Activated CD8-positive, alpha-beta T cell treated with anti-CD3 and anti-CD28 coated beads for 36 hours (primary cell): ENCODE data around the gene TWF2. TPM values are rescaled to one million over a fixed set of nuclear protein-coding genes. Genes with fewer than 3 reads are reported as not detected.

Experiments
- ATAC-seq: fragments of 200-7000 bp; cut with Tn5 transposase; one replicate; pipeline ENCODE4 v1.10.0; 2021; ENCODE audit warnings: mild to moderate bottlenecking, moderate library complexity
- CTCF ChIA-PET: fragments of 350-600 bp; sonication (Branson Sonifier 250); formaldehyde crosslinking; loops from one replicate; lab custom pipeline; 2021; ENCODE audit warnings: antibody characterized with exemption; lab: Charles Lee
- POLR2A ChIA-PET: fragments of 350-600 bp; sonication (Branson Sonifier 250); formaldehyde crosslinking; loops from one replicate; lab custom pipeline; 2021; ENCODE audit warnings: antibody characterized with exemption; lab: Charles Lee
- DNase-seq: peaks from one replicate; pipeline ENCODE4 v3.0.0-alpha.2; 2020
- H3K27ac Mint-ChIP-seq: one replicate; pipeline ENCODE4 v1.8.0; 2021; ENCODE audit warnings: mild to moderate bottlenecking, mixed read lengths
- H3K27me3 Mint-ChIP-seq: one replicate; pipeline ENCODE4 v1.8.0; 2021; ENCODE audit warnings: mixed read lengths
- H3K36me3 Mint-ChIP-seq: one replicate; pipeline ENCODE4 v1.8.0; 2021; ENCODE audit warnings: low read depth, mixed read lengths
- H3K4me1 Mint-ChIP-seq: one replicate; pipeline ENCODE4 v1.8.0; 2021; ENCODE audit warnings: low read depth, mixed read lengths
- H3K4me3 Mint-ChIP-seq: one replicate; pipeline ENCODE4 v1.8.0; 2021; ENCODE audit warnings: mild to moderate bottlenecking, moderate library complexity, mixed read lengths
- H3K9me3 Mint-ChIP-seq: one replicate; pipeline ENCODE4 v1.8.0; 2021; ENCODE audit warnings: mixed read lengths
- CTCF ChIP-seq: fragments of 200-600 bp; IDR thresholded peaks from one replicate; pipeline ENCODE4 v1.8.0; 2022; ENCODE audit warnings: antibody characterized with exemption, mild to moderate bottlenecking
- intact Hi-C: fragments of 100-400 bp; cut with micrococcal nuclease; formaldehyde crosslinking; loops from one replicate; pipeline ENCODE4 v1.10.0; 2022
- total RNA-seq, 2 experiments: library from RNA; stranded (reverse); gene quantifications; one replicate each; pipeline ENCODE4 v1.2.3, GENCODE V29; 2021

Gene TWF2
- total RNA-seq, 2 experiments from 2014 or later = 137 TPM

GRCh38 chr3:52270252-52270754 is 31.3 kb upstream of the TWF2 start:
- TF ChIP-seq CTCF = peak; percentile 15
- Mint-ChIP-seq H3K4me3 (peak overlapping the region; percentile 99), H3K27ac (peak overlapping the region; percentile 96), H3K27me3 (no peaks in the 10 kb centered on the region), H3K36me3 (peaks cover 91% of the 10 kb centered on the region), H3K4me1 (peaks cover 81% of the 10 kb centered on the region), H3K9me3 (no peaks in the 10 kb centered on the region)
- DNase-seq (no peak), ATAC-seq (no peak)
- intact Hi-C loops = no loop called here
- ChIA-PET POLR2A (interaction anchor here (2.4 to 31.0 kb wide), 5 partner anchors 10 to 36 kb away, joined by 9 to 949 read pairs (median 26); partner anchors contain the start of genes PPM1M, TLR9, TWF2 and WDR82), CTCF (interaction anchor here (1.2 to 2.7 kb wide), 8 partner anchors 12 to 69 kb away, joined by 6 to 17 read pairs (median 8); partner anchors contain the start of gene TWF2)

- peaks cover 81% of the 10 kb centered on the region for H3K4me1 Mint-ChIP-seq
- ChIA-PET CTCF (interaction anchor here (2.3 kb wide), 1 partner anchor 21 kb away, joined by 7 read pairs; no protein-coding TSS in a partner anchor), POLR2A (interaction anchor here (3.7 to 31.0 kb wide), 4 partner anchors 10 to 35 kb away, joined by 19 to 949 read pairs (median 48); partner anchors contain the start of genes PPM1M, TLR9, TWF2 and WDR82)
- no peak for TF ChIP-seq CTCF
- ATAC-seq (no peak), DNase-seq (no peak)
- no peaks in the 10 kb centered on the region for H3K27me3 Mint-ChIP-seq
- intact Hi-C loops = no loop called here
- peaks cover 89% of the 10 kb centered on the region for H3K36me3 Mint-ChIP-seq
- H3K9me3 Mint-ChIP-seq = no peaks in the 10 kb centered on the region
- peak overlapping the region; percentile 96 for H3K27ac Mint-ChIP-seq
- peak overlapping the region; percentile 99 for H3K4me3 Mint-ChIP-seq
These were observed 30.8 kb upstream of the TWF2 start for GRCh38 chr3:52269776-52270175.

- ATAC-seq = peak; percentile 68
- intact Hi-C loops = no loop called here
- Mint-ChIP-seq H3K4me3 (peak overlapping the region; percentile 47), H3K9me3 (no peaks in the 10 kb centered on the region), H3K4me1 (peaks cover 86% of the 10 kb centered on the region), H3K27ac (peak overlapping the region; percentile 96), H3K36me3 (peaks cover 89% of the 10 kb centered on the region), H3K27me3 (no peaks in the 10 kb centered on the region)
- ChIA-PET POLR2A (interaction anchor here (0.6 to 31.0 kb wide), 5 partner anchors 12 to 90 kb away, joined by 3 to 949 read pairs (median 16); partner anchors contain the start of genes PPM1M, TLR9, TWF2 and WDR82), CTCF (interaction anchor here (0.9 to 1.9 kb wide), 4 partner anchors 12 to 70 kb away, joined by 3 to 6 read pairs (median 4); no protein-coding TSS in a partner anchor)
- DNase-seq = peak; percentile 70
- TF ChIP-seq CTCF = no peak
These were observed 29.1 kb upstream of the TWF2 start for GRCh38 chr3:52268036-52268435.

GRCh38 chr3:52265387-52265786 is 26.4 kb upstream of the TWF2 start:
- Mint-ChIP-seq H3K27me3 (no peaks in the 10 kb centered on the region), H3K4me1 (peaks cover 86% of the 10 kb centered on the region), H3K36me3 (peaks cover 90% of the 10 kb centered on the region), H3K4me3 (no peak overlapping the region), H3K9me3 (no peaks in the 10 kb centered on the region), H3K27ac (peak overlapping the region; percentile 38)
- CTCF ChIA-PET = interaction anchor here (2.8 kb wide), 1 partner anchor 12 kb away, joined by 13 read pairs; no protein-coding TSS in a partner anchor
- TF ChIP-seq CTCF = no peak
- ATAC-seq = no peak
- POLR2A ChIA-PET = interaction anchor here (3.0 to 31.0 kb wide), 2 partner anchors 11 to 31 kb away, joined by 16 to 949 read pairs; partner anchors contain the start of genes PPM1M, TLR9 and TWF2
- intact Hi-C loops = no loop called here
- DNase-seq = no peak

GRCh38 chr3:52262447-52262846 is 23.5 kb upstream of the TWF2 start:
- ATAC-seq = no peak
- POLR2A ChIA-PET = interaction anchor here (1.5 to 31.0 kb wide), 4 partner anchors 9 to 28 kb away, joined by 5 to 949 read pairs (median 24); partner anchors contain the start of genes PPM1M, TLR9, TWF2 and WDR82
- CTCF ChIA-PET = interaction anchor here (1.0 to 2.8 kb wide), 5 partner anchors 9 to 77 kb away, joined by 3 to 13 read pairs (median 5); no protein-coding TSS in a partner anchor
- DNase-seq = no peak
- no peak for TF ChIP-seq CTCF
- peaks cover 82% of the 10 kb centered on the region for H3K4me1 Mint-ChIP-seq
- no peaks in the 10 kb centered on the region for H3K9me3 Mint-ChIP-seq
- no peaks in the 10 kb centered on the region for H3K27me3 Mint-ChIP-seq
- H3K4me3 Mint-ChIP-seq = no peak overlapping the region
- peaks cover 94% of the 10 kb centered on the region for H3K36me3 Mint-ChIP-seq
- intact Hi-C loops = no loop called here
- peak overlapping the region; percentile 80 for H3K27ac Mint-ChIP-seq
